WI38 (cell line): ENCODE results near the gene CREB3L4.
"Not testable (repeated sequence)": the region's sequence is repeated elsewhere in the genome, so short reads cannot be mapped to it uniquely, and the experiment has no call there.

Experiments used
- H3K4me3 ChIP-seq: 2 replicates; pipeline ENCODE4 v1.5.1; 2011; ENCODE audit warnings: low read depth, mild to moderate bottlenecking, control low read depth, low read length
- TF ChIP-seq, protein P1 (sequence below): IDR thresholded peaks from 2 replicates; pipeline ENCODE4 v1.5.1; 2012; ENCODE audit warnings: low read depth, mild to moderate bottlenecking, control low read depth, low read length

CREB3L4 gene

GRCh38 chr1:154012129-154012528, 44.4 kb downstream of the CREB3L4 start:
- no peak overlapping the region for H3K4me3 ChIP-seq
- TF ChIP-seq, protein P1, sequence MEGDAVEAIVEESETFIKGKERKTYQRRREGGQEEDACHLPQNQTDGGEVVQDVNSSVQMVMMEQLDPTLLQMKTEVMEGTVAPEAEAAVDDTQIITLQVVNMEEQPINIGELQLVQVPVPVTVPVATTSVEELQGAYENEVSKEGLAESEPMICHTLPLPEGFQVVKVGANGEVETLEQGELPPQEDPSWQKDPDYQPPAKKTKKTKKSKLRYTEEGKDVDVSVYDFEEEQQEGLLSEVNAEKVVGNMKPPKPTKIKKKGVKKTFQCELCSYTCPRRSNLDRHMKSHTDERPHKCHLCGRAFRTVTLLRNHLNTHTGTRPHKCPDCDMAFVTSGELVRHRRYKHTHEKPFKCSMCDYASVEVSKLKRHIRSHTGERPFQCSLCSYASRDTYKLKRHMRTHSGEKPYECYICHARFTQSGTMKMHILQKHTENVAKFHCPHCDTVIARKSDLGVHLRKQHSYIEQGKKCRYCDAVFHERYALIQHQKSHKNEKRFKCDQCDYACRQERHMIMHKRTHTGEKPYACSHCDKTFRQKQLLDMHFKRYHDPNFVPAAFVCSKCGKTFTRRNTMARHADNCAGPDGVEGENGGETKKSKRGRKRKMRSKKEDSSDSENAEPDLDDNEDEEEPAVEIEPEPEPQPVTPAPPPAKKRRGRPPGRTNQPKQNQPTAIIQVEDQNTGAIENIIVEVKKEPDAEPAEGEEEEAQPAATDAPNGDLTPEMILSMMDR, result no peak

- H3K4me3 ChIP-seq, result not testable (repeated sequence)
Measured at GRCh38 chr1:154012543-154012942, 44.8 kb downstream of the CREB3L4 start.

- TF ChIP-seq, protein P1, result no peak
- H3K4me3 ChIP-seq, result no peak overlapping the region
Measured at GRCh38 chr1:154014154-154014907, 46.6 kb downstream of the CREB3L4 start.

DNA sequence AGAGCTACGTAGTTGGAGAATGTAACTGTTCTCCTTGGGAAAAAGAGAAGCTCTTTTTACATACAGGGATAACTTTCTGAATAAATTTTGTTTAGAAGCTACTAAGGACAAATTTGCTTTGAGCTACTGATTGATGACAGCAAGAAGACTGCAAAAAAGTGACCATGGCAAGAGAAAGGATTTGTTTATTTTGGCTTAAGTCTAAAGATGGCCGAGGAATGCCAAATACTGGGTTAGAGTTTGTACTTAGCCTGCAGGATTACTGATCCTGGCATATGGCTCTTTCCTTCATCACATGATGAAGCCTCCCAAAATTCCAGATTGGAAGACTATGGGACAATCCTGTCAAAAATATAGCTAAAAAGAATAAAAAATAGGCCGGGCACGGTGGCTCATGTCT, 51.6 kb downstream of the CREB3L4 start:
- H3K4me3 ChIP-seq, result no peak overlapping the region
- TF ChIP-seq, protein P1, result no peak

DNA sequence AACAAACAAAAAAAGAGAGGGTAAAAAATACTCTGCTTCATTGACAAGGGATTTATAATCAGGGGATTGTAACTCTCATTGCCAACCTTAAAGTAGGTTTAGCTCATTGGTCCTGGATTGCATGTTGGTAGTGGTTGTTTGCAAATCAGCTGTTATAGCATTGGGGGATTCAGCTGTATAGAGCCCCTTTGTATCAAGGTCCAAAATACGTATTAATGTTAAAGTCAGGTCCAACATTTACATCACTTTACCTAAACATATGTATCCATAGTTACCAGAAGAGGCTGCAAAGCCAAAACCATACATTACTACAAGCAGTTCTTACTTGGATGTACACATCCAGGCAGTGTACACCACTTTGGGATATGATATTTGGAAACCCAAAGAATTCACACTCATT, 52.2 kb downstream of the CREB3L4 start:
- TF ChIP-seq, protein P1, result no peak
- H3K4me3 ChIP-seq, result no peak overlapping the region
